GM18873 (cell line): ENCODE measurements around the gene CSMD2.
"Not testable (repeated sequence)": the region's sequence is repeated elsewhere in the genome, so short reads cannot be mapped to it uniquely, and the experiment has no call there.

ENCODE experiments used
- ATAC-seq: cut with Tn5 transposase; IDR thresholded peaks from one replicate; pipeline ENCODE4 v1.9.1; 2021; ENCODE audit warnings: mild to moderate bottlenecking, moderate library complexity, moderate number of reproducible peaks; ENCODE audit not compliant: unreplicated experiment, low FRiP score

The CSMD2 gene

DNA sequence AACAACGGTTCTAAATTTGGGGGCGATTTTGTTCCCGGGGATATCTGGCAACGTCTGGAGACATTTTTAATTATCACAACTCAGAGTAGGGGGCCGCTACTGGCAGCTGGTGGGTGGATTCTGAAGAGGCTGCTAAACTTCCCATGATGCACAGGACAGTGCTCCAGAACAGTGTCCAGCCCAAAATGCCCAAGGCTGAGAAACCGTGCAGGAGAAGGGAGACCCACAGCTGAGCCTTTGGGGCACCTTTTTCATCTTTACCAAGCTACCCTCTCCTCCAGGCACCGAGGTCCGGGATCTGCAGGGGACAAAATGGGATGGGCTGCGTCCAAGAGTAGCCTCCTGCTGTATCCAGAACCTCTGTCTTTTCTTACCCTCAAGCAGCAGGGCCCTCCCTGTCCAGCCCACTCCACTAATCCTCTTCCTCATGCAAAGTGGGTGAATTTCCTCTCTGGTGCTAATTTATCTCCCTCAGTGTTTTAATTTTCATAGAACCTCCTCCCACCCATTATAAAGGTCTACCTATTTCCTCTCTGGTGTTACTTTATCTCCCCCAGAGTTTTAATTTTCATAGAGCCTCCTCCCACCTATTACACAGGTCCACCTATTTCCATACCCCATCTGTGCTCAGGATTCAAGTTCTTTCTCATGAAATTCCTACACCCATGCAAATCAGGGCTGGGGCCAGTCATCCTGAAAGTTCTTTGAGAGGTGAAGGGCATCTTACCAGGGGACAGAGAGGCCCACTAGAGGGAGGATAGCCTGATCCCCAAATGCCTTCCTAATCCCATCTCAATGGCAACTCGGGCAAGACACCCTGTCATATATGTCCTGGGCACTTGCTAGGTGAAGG lies 42.7 kb downstream of the CSMD2 start:
- ATAC-seq = no peak

GRCh38 chr1:34115233-34115632 lies 49.8 kb downstream of the CSMD2 start:
- no peak for ATAC-seq

GRCh38 chr1:34113887-34114286 lies 51.1 kb downstream of the CSMD2 start:
- no peak for ATAC-seq

GRCh38 chr1:34113362-34113761 lies 51.7 kb downstream of the CSMD2 start:
- no peak for ATAC-seq

DNA sequence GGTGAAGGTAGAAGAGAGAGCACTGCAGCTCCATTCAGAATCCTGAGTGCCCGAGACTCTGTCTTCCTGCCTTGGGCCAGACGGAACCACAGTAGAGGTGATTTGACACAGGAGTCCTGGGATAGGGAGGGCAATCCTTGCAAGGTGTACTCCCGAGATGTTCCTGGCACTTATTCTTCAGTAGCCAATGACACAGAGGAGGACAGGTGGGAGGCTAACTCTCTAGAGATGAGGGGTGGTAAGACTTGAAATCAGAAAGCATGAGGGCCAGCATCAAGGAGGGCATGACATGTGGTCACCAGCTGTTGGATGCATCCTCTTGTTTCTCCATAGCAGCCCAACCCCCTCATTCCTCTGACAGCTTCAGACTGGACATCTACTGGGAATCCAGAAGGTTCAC lies 56.3 kb downstream of the CSMD2 start:
- no peak for ATAC-seq

DNA sequence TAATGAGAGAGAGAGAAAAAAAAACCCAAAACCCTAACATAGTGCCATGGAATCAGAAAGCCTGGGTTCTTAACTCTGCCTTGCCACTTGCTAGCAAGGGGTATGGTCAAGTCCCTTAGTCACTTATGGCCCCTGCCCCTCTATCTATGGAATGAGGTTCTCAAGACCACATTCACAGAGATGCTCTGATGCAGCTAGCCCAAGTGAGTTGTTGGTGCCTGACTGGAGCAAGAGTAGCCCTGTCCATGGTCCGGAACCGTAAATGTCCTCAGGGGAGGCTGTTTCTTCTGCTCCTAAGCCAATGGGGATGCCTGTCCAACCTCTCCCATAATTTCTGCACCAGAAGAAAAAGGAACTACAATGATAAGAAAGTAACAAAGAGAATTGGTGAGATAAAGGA lies 56.8 kb downstream of the CSMD2 start:
- ATAC-seq = no peak

DNA sequence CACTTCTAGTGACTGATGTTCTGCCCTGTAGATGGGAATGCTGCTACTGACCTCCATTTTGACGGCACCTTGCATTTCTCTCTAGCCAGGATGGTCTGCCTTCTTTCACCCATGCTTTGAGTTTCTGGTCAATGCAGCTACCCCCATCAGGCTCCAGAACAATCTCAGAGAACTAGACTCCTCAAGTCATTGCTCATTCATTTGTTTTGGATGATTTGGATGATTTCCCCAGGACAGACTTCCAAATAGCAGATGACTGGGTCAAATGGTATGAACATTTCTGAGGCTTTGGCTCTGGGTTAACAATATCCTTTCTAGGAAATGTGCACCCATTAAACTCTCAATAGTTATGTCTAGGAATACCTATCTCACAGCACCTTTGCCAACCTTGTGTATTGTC lies 63.9 kb downstream of the CSMD2 start:
- ATAC-seq = no peak

GRCh38 chr1:34100332-34100731 lies 64.7 kb downstream of the CSMD2 start:
- no peak for ATAC-seq

DNA sequence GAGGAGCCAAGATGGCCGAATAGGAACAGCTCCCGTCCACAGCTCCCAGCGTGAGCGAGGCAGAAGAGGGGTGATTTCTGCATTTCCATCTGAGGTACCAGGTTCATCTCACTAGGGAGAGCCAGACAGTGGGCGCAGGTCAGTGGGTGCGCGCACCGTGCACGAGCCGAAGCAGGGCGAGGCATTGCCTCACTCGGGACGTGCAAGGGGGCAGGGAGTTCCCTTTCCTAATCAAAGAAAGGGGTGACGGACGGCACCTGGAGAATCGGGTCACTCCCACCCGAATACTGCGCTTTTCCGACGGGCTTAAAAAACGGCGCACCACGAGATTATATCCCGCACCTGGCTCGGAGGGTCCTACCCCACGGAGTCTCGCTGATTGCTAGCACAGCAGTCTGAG lies 72.6 kb downstream of the CSMD2 start:
- not testable (repeated sequence) for ATAC-seq

- ATAC-seq = no peak
These were observed 75.3 kb downstream of the CSMD2 start for GRCh38 chr1:34089731-34090130.

- no peak for ATAC-seq
These were observed 77.0 kb downstream of the CSMD2 start for GRCh38 chr1:34087986-34088385.

DNA sequence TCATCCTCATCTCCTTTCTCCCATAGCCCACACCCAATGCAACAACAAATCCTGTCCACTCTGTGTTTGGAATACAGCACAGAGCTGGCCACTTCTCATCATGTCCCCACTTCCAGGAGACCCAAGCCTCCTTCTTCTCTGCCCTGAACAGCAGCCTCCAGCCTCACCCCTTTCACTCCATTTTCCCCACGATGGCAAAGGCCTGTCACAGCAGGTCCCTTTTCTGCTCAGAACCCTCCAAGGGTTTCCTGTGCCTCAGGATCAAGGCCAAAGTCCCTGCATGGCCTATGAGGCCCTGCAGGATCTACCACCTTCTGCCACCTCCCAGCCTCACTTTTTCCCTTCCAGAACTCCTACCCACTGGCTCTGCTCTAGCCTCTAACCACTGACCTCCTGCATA lies 78.5 kb downstream of the CSMD2 start:
- no peak for ATAC-seq

- ATAC-seq = no peak
These were observed 81.1 kb downstream of the CSMD2 start for GRCh38 chr1:34083974-34084373.

DNA sequence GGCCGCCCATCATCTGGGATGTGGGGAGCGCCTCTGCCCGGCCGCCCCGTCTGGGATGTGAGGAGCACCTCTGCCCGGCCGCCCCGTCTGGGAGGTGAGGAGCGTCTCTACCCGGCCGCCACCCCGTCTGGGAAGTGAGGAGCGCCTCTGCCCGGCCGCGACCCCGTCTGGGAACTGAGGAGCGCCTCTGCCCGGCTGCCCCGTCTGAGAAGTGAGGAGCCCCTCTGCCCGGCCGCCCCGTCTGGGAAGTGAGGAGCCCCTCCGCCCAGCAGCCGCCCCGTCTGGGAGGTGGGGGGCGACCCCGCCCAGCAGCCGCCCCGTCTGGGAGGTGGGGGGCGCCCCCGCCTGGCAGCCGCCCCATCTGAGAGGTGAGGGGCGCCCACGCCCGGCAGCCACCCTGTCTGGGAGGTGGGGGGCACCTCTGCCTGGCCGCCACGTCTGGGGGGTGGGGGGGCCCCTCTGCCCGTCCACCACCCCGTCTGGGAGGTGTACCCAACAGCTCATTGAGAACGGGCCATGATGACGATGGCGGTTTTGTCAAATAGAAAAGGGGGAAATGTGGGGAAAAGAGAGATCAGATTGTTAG lies 82.9 kb downstream of the CSMD2 start:
- ATAC-seq = not testable (repeated sequence)

GRCh38 chr1:34078383-34078782 lies 86.6 kb downstream of the CSMD2 start:
- ATAC-seq = no peak

DNA sequence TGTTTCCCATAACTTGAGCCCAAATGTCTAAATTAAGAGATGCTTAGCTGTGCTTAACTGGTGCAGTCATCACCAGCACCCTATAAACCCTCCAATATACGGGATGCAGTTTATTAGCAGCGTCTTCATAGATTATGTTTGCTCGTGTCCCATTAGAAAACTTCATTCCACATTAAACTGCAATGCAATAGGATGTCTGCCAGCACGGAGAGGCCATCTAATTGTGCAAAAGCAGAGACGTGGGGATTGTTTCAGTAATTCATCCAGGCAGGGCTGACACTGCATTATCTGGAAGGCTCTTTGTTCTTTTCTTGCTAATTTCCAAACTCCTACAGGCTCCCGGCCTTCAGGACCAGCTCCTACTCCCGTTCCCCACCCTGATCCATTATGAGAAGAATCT lies 89.5 kb downstream of the CSMD2 start:
- no peak for ATAC-seq

- no peak for ATAC-seq
These were observed 91.9 kb downstream of the CSMD2 start for GRCh38 chr1:34073028-34073695.

DNA sequence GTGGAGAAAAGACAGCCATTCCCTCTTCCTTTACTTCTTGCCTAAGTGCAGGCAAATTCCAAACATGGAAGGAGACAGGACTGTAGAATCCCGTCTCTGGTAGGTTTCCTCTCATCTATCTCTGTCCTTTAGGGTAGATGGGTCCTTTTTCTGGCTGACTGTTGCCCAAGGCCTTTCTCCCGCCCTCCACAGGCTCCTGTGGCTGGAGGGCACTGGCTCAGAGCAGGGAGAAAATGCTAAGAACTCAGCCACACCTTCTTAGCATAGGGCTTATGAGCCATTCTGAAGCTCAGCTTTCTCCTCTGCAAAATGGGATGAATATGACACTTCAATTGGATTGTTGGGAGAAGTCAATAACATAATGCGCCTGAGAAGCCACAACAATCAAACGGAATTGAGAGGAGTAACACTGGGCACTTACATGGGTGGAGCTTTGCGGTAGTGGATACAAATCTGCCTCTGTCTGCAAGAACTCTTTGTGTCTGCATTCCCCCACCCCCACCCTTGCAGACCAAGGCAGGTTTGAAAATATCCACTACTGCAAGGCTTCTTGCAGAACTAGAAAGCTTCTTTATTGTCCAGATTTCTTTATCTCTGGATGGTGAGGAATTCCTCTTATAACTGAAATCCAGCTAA lies 94.7 kb downstream of the CSMD2 start:
- ATAC-seq = no peak

DNA sequence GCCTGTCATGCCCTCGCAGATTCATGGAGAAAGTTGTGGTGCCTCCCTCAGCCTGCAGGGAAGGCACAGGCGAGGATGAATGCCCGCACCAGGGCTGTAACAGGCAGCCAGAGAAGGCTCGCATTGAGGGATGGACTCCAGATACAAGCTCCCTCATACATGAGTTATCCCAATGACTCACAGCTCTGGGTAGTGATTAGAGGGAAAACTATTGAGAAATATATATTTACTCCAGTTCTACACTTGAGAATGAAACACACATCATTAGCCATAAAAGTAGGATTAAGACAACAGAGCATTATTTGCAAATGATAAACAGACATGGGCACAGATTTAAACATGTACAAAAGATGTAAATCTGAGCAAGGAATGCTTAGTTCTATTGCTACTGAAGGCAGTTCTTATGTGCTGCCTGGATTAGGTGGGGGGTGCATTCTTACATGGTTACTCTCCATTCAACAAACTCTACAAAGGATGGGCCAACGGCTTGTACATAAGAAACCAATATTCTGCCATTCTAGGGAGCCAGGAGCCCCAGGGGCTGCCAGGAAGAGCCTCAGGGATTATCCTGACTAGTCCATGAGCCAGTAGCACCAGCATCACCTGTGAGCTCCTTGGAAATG lies 97.9 kb downstream of the CSMD2 start:
- ATAC-seq = no peak

GRCh38 chr1:34066166-34066565 lies 98.9 kb downstream of the CSMD2 start:
- no peak for ATAC-seq

DNA sequence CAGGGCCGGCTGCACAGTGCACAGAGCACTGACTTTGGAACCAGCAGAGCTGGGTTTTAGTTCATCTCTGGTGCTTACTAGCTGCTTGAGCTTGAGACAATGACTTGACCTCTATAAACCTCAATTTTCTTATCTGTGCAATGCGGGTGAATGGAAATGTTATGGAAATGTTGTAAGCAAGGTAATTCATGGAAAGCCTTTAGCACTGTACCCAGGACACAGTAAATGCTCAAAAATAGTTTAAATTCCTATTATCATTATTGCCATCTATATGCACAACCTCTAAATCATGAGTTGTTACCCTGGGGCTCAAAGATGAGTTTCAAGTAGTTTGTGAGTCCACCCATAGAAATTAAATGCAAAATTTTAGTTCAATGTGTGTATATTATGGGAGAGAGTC lies 99.5 kb downstream of the CSMD2 start:
- no peak for ATAC-seq
